IMR-90 (cell line): ENCODE results near the gene OPRM1. TPM values are rescaled to one million over a fixed set of nuclear protein-coding genes. Genes with fewer than 3 reads are reported as not detected.

Experiments
- ATAC-seq: fragments of 200-7000 bp; cut with Tn5 transposase; 2 replicates; pipeline ENCODE4 v1.9.1; 2020; ENCODE audit warnings: low read depth, mild to moderate bottlenecking, moderate library complexity
- BruUV-seq: library from RNA; stranded (reverse); fragments of 400-500 nt; replicated peaks from 2 replicates; lab custom pipeline; 2021; lab: Mats Ljungman, UMichigan
- CTCF ChIA-PET: fragments of 300-600 bp; formaldehyde crosslinking; extraction: SDS; loops from one replicate; lab custom pipeline; 2021; ENCODE audit warnings: antibody characterized with exemption; lab: Yijun Ruan, JAX
- POLR2A ChIA-PET: fragments of 300-600 bp; sonication (Branson Sonifier 250); formaldehyde crosslinking; loops from one replicate; lab custom pipeline; 2022; ENCODE audit warnings: antibody characterized with exemption; ENCODE audit not compliant: unreplicated experiment; lab: Charles Lee
- DNase-seq: peaks from one replicate; pipeline ENCODE4 v3.0.0; 2013
- H2AFZ ChIP-seq: replicated peaks from 2 replicates; pipeline ENCODE3; 2013; ENCODE audit warnings: low read length, mild to moderate bottlenecking; ENCODE audit not compliant: poor library complexity
- H2AK5ac ChIP-seq: 2 replicates; pipeline ENCODE4 v1.6.1; 2013; ENCODE audit warnings: low read depth, low read length, inconsistent platforms
- H2AK9ac ChIP-seq: replicated peaks from 2 replicates; pipeline ENCODE3; 2013; ENCODE audit warnings: mild to moderate bottlenecking, low read depth, low read length, moderate library complexity; ENCODE audit not compliant: poor library complexity
- H2BK120ac ChIP-seq: 2 replicates; pipeline ENCODE4 v1.6.1; 2013; ENCODE audit warnings: low read depth, low read length, inconsistent platforms
- H2BK15ac ChIP-seq: 3 replicates; pipeline ENCODE4 v1.6.1; 2013; ENCODE audit warnings: low read depth, low read length, inconsistent platforms
- H2BK20ac ChIP-seq: 2 replicates; pipeline ENCODE4 v1.6.1; 2013; ENCODE audit warnings: low read depth, mild to moderate bottlenecking, inconsistent platforms, low read length, moderate library complexity
- H2BK5ac ChIP-seq: 2 replicates; pipeline ENCODE4 v1.6.1; 2013; ENCODE audit warnings: mild to moderate bottlenecking, low read depth, low read length, inconsistent platforms; ENCODE audit not compliant: poor library complexity, severe bottlenecking
- H3K14ac ChIP-seq: replicated peaks from 2 replicates; pipeline ENCODE4 v1.6.1; 2013; ENCODE audit warnings: low read depth, low read length, inconsistent platforms
- H3K18ac ChIP-seq: 2 replicates; pipeline ENCODE4 v1.6.1; 2013; ENCODE audit warnings: low read depth, low read length, control low read depth
- H3K23ac ChIP-seq: 2 replicates; pipeline ENCODE4 v1.6.1; 2013; ENCODE audit warnings: low read depth, low read length, inconsistent platforms
- H3K27ac ChIP-seq: 2 replicates; pipeline ENCODE4 v1.5.1; 2013; ENCODE audit warnings: mild to moderate bottlenecking, control low read depth, low read length; ENCODE audit not compliant: insufficient read depth
- H3K27me3 ChIP-seq: 2 replicates; pipeline ENCODE4 v1.6.1; 2013; ENCODE audit warnings: low read length; ENCODE audit not compliant: control insufficient read depth, insufficient read depth
- H3K36me3 ChIP-seq: 2 replicates; pipeline ENCODE4 v1.6.1; 2013; ENCODE audit warnings: low read length, mixed read lengths; ENCODE audit not compliant: control insufficient read depth, insufficient read depth
- H3K4ac ChIP-seq: 2 replicates; pipeline ENCODE4 v1.6.1; 2013; ENCODE audit warnings: low read depth, low read length, inconsistent platforms
- H3K4me1 ChIP-seq: 2 replicates; pipeline ENCODE4 v1.6.1; 2013; ENCODE audit warnings: low read length, mixed read lengths; ENCODE audit not compliant: control insufficient read depth, insufficient read depth
- H3K4me2 ChIP-seq: 2 replicates; pipeline ENCODE4 v1.6.1; 2013; ENCODE audit warnings: low read depth, mild to moderate bottlenecking, control low read depth, low read length, moderate library complexity
- H3K4me3 ChIP-seq: 2 replicates; pipeline ENCODE4 v1.5.1; 2013; ENCODE audit warnings: low read depth, mild to moderate bottlenecking, control low read depth, low read length, moderate library complexity; ENCODE audit not compliant: insufficient read depth
- H3K56ac ChIP-seq: 2 replicates; pipeline ENCODE4 v1.6.1; 2013; ENCODE audit warnings: low read length, inconsistent platforms; ENCODE audit not compliant: insufficient read depth; ENCODE audit errors: extremely low read depth
- H3K79me1 ChIP-seq, 2 experiments: 2 replicates each; pipeline ENCODE4 v1.6.1; 2013; ENCODE audit warnings: low read length in 2 of 2, inconsistent platforms in 1 of 2, low read depth in 1 of 2
- H3K9ac ChIP-seq: 2 replicates; pipeline ENCODE4 v1.6.1; 2013; ENCODE audit warnings: low read depth, low read length, control low read depth
- H3K9me1 ChIP-seq: 2 replicates; pipeline ENCODE4 v1.6.1; 2013; ENCODE audit warnings: low read length, inconsistent platforms; ENCODE audit not compliant: insufficient read depth
- H3K9me3 ChIP-seq: 2 replicates; pipeline ENCODE4 v1.6.1; 2013; ENCODE audit warnings: low read length; ENCODE audit not compliant: control insufficient read depth, insufficient read depth
- H4K20me1 ChIP-seq: 2 replicates; pipeline ENCODE4 v1.6.1; 2013; ENCODE audit warnings: low read length, inconsistent platforms; ENCODE audit not compliant: insufficient read depth
- H4K5ac ChIP-seq: 2 replicates; pipeline ENCODE4 v1.6.1; 2013; ENCODE audit warnings: mild to moderate bottlenecking, low read depth, low read length, control low read depth
- H4K8ac ChIP-seq, 2 experiments: 2 replicates each; pipeline ENCODE4 v1.6.1; 2013; ENCODE audit warnings: low read depth in 2 of 2, low read length in 2 of 2, control low read depth in 1 of 2, inconsistent platforms in 1 of 2
- H4K91ac ChIP-seq: 2 replicates; pipeline ENCODE4 v1.6.1; 2013; ENCODE audit warnings: low read depth, low read length, inconsistent platforms; ENCODE audit not compliant: insufficient read depth
- CEBPB ChIP-seq: IDR thresholded peaks from 2 replicates; pipeline ENCODE4 v1.6.1; 2012; ENCODE audit warnings: low read depth, low read length, improper control_type of control experiment
- CHD1 ChIP-seq: IDR thresholded peaks from 2 replicates; pipeline ENCODE4 v1.6.1; 2012; ENCODE audit warnings: low read depth, low read length, improper control_type of control experiment
- ELK1 ChIP-seq: fragments of 150-350 bp; IDR thresholded peaks from 2 replicates; pipeline ENCODE4 v1.6.1; 2016; ENCODE audit warnings: low read depth, mild to moderate bottlenecking, low read length, moderate library complexity, borderline replicate concordance
- MAFK ChIP-seq: IDR thresholded peaks from 2 replicates; pipeline ENCODE4 v1.6.1; 2012; ENCODE audit warnings: low read depth, low read length, improper control_type of control experiment
- MAZ ChIP-seq: IDR thresholded peaks from 2 replicates; pipeline ENCODE4 v1.6.1; 2012; ENCODE audit warnings: low read depth, mild to moderate bottlenecking, low read length, improper control_type of control experiment, moderate library complexity, borderline replicate concordance
- NFE2L2 ChIP-seq: fragments of 150-350 bp; IDR thresholded peaks from 2 replicates; pipeline ENCODE4 v1.6.1; 2016; ENCODE audit warnings: low read depth, mild to moderate bottlenecking, low read length
- POLR2A ChIP-seq: IDR thresholded peaks from 2 replicates; pipeline ENCODE4 v1.6.1; 2012; ENCODE audit warnings: mild to moderate bottlenecking, low read depth, low read length
- RAD21 ChIP-seq: IDR thresholded peaks from 2 replicates; pipeline ENCODE4 v1.6.1; 2012; ENCODE audit warnings: low read length, improper control_type of control experiment
- RFX5 ChIP-seq: IDR thresholded peaks from 2 replicates; pipeline ENCODE4 v1.8.0; 2012; ENCODE audit warnings: low read depth, mild to moderate bottlenecking, low read length, moderate library complexity
- WGBS, 2 experiments: methylation state at CpG; one replicate each; pipeline versions ENCODE4 v1.1.5 to v1.1.7; 2013; ENCODE audit warnings: missing lambda C conversion rate in 2 of 2; ENCODE audit not compliant: insufficient read length in 1 of 2; ENCODE audit errors: extremely low coverage in 2 of 2; 5-methylcytosine and 5-hydroxymethylcytosine counted together
- dilution Hi-C: fragments of 300-500 bp; cut with HindIII; formaldehyde crosslinking; loops from one replicate; pipeline ENCODE4 v1.14.3; 2018; ENCODE audit warnings: low sequenced_read_pairs; ENCODE audit not compliant: unreplicated experiment
- in situ Hi-C: fragments of 300-500 bp; cut with MboI; formaldehyde crosslinking; loops from 3 replicates; pipeline ENCODE4 v1.14.3; 2019; ENCODE audit warnings: low sequenced_read_pairs, inconsistent platforms, mixed read lengths
- intact Hi-C: fragments of 100-400 bp; cut with micrococcal nuclease; formaldehyde crosslinking; loops from 2 replicates; pipeline ENCODE4 v1.10.0; 2022
- polyA plus RNA-seq, 3 experiments: library from polyadenylated mRNA; depleted of rRNA; stranded (reverse); fragments of >200 nt; gene quantifications; 2 replicates each; pipeline ENCODE4 v1.2.3, GENCODE V29; 2012; ENCODE audit warnings: low replicate concordance in 1 of 3
- total RNA-seq: library from RNA; depleted of rRNA; stranded (reverse); fragments of >200 nt; gene quantifications from 2 replicates; pipeline ENCODE4 v1.2.3, GENCODE V29; 2012

Gene OPRM1
- total and polyA plus RNA-seq, 2 of the 4 experiments (the other 2 are of a cell fraction), result not detected

GRCh38 chr6:154218301-154218700, 179.3 kb downstream of the OPRM1 start:
- Histone ChIP-seq H3K23ac (no peak overlapping the region), H4K8ac (no peak overlapping the region), H3K18ac (no peak overlapping the region), H3K9me3 (no peaks in the 10 kb centered on the region), H3K9me1 (no peaks in the 10 kb centered on the region), H2AFZ (no peak overlapping the region), H3K14ac (no peak overlapping the region), H3K4me3 (no peak overlapping the region), H3K36me3 (no peaks in the 10 kb centered on the region), H3K56ac (no peak overlapping the region), H2BK5ac (no peak overlapping the region), H4K5ac (no peak overlapping the region), H3K4me2 (no peak overlapping the region), H3K27me3 (peaks cover 5% of the 10 kb centered on the region; the same call in 1 of the 2 replicates), H4K20me1 (no peaks in the 10 kb centered on the region), H2AK9ac (no peak overlapping the region), H3K9ac (no peak overlapping the region), H3K4me1 (no peaks in the 10 kb centered on the region), H3K4ac (no peak overlapping the region), H2BK15ac (no peak overlapping the region), H2BK20ac (no peak overlapping the region), H2BK120ac (no peak overlapping the region), H2AK5ac (no peak overlapping the region), H3K79me1 (no peaks in the 10 kb centered on the region), H3K27ac (no peak overlapping the region), H4K91ac (no peak overlapping the region)
- BruUV-seq, result no TSS peak
- ChIA-PET POLR2A (no interaction called here), CTCF (no interaction called here)
- dilution Hi-C loops (no loop called here), in situ Hi-C loops (no loop called here), intact Hi-C loops (no loop called here)
- no peak for TF ChIP-seq CHD1
- no peak for TF ChIP-seq RAD21
- no peak for TF ChIP-seq ELK1
- no peak for TF ChIP-seq NFE2L2
- TF ChIP-seq MAZ, result no peak
- no peak for TF ChIP-seq MAFK
- no peak for TF ChIP-seq RFX5
- TF ChIP-seq POLR2A, result no peak
- TF ChIP-seq CEBPB, result no peak
- WGBS, 2 experiments, result 39% methylated on average over 2 of the region's 6 CpGs; no CpG with 5 or more reads in 1 of the 2 experiments
- DNase-seq (no peak), ATAC-seq (no peak)
